HG02588 (cell line): ENCODE measurements around the gene KIF19.

Source experiments
- ATAC-seq: cut with Tn5 transposase; IDR thresholded peaks from one replicate; pipeline ENCODE4 v1.9.1; 2021; ENCODE audit warnings: mild to moderate bottlenecking, moderate library complexity; ENCODE audit not compliant: unreplicated experiment

KIF19 gene

GRCh38 chr17:74336307-74336706 lies 10.3 kb downstream of the KIF19 start:
- no peak for ATAC-seq

- ATAC-seq, result no peak
Observed at GRCh38 chr17:74337834-74338500, 11.9 kb downstream of the KIF19 start.

GRCh38 chr17:74339537-74340195 lies 13.6 kb downstream of the KIF19 start:
- no peak for ATAC-seq

DNA sequence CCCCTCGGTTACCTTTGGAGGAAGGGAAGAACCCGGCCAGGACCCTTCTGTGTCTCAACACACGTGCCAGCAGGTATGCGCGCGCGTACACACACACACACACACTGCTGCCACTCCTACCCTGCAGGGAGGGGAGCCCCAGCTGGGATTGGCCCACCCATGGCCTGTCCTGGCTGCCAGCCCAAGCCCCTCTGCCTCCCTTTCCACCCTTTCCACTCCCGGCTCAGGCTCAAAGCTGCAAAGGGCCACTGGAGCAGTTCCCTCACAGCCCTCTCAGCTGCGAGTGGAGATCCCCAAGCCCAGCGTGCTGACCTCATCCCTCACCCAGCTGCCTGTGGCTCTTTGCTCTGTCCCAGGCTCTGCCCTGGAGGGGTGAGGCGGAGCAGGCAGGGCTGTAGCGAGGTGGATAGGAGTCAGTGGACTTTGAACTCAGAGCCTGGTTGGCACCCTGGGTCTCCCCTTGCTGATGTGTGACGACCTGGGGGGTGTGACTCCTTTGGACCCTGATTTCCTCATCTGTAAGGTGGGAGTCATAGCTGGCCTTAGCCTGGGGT lies 14.5 kb downstream of the KIF19 start:
- ATAC-seq, result no peak

DNA sequence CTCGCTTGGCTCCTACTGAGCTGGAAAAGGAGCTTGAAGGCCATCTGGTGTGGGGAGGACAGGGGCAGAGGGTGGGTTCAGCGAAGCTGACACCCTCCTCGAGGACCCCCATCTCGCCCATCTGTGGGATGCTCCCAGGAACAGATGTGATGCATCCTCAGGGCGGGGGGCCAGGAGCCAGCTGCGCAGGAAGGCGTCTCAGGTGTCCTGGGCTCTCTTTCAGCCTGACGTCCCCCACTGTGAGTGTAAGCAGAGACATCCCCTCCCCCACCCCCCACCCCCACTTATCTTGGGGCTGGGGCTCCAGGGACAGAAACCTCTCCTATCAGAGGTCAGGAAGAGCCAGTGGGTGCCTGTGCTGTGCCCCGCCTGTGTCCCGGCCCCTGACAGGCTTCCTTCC lies 16.2 kb downstream of the KIF19 start:
- no peak for ATAC-seq

DNA sequence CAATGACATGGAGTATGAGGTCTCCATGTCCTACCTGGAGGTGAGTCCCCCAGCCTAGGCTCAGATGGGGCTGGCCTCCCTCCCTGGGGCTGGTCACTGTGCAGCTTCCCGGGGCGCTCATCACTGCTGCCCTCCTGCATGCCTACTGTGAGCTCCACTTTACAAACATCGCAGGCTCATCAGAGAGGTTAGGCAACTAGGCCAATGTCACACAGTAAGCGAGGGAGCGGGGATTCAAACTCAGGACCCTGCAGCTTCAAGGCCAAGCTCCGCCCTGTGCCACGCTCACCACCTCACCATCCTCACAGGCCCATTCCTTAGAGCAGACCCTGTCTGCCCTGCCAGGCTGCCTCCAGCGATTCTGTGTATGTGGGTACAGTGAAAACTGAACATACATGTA lies 17.1 kb downstream of the KIF19 start:
- ATAC-seq, result no peak

DNA sequence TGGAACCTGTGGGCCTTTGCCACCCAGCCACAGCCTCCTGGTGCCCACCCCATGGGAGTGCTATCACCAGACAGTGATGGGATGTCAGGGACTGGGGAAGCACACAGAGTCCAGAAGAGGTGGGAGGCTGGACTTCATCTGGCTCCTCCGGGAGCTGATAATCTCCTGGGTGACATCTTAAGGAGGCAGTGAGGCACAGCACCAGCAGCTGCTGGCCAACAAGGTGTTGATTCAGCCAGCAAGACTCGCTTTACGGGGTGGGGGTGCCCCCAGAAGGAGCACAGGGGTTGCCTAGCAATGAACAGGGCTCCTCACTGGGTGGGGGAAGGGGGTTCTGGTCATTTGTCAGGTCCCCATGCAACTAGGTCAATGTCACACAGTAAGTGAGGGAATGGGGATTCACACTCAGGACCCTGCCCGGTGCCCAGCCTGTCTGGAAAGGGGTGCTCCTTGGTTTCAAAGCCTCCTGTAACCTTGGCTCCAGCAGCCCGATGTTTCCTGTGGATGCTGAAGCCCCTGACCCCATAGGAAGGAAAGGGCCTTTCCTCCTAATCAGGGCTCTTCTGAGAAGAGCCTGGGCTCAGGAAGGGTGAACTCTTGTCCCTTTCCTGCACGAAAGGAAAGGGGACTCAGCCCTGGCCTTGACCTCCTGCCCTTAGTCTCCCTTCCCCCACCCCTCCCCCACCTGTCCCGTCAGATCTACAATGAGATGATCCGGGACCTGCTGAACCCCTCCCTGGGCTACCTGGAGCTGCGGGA lies 17.7 kb downstream of the KIF19 start:
- ATAC-seq, result no peak

DNA sequence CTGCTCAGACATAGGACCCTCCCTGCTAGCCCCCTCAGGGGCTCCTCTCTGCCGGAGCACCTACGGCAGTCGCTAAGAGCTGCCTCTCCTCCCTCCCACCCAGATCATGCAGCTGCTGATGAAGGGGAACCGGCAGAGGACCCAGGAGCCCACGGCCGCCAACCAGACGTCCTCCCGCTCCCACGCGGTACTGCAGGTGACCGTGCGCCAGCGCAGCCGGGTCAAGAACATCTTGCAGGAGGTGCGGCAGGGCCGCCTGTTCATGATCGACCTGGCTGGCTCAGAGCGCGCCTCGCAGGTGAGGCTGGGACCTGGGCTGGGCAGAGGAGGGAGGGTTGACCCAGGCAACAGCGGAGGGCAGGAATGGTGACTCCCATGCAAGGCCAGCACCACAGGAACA lies 18.6 kb downstream of the KIF19 start:
- no peak for ATAC-seq

DNA sequence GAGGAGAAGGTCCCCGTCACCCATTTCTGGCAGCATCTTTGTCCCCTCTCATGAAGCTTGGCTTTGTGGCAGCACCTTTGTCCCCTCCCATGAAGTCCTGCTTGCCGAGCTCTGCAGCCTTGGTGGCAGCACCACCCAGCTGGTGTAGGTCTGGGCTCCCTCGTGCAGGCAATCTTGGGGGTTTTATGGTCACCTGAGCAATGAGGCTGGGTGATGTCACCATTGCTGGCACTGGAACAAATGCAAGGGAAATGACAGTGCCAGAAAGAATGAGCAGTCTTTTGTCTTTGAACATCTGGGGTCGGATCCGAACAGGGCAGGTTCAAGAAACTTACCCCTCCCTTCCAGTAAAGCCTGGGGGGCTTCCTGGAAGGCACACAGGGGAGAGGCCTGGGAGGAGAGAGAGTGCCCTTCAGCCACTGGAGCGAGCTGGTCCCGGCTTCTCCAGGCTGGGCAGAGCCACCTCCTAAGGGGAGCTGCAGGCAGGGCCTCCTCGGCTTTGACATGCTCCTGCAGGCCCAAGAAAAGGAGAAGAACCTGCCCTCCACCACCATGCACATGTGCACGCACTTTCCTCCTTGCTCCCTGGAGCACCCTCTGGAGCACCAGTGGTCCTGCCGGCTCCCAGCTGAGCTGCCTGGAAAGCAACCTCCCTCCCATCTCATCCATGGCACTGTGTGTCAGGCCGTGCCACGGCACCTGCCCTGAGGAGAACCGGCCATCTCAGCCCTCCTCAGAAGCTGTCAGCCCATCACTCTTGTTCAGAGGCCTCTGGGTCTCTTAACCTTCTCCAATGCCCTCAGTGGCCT lies 19.6 kb downstream of the KIF19 start:
- no peak for ATAC-seq

GRCh38 chr17:74347646-74348045 lies 21.6 kb downstream of the KIF19 start:
- no peak for ATAC-seq

DNA sequence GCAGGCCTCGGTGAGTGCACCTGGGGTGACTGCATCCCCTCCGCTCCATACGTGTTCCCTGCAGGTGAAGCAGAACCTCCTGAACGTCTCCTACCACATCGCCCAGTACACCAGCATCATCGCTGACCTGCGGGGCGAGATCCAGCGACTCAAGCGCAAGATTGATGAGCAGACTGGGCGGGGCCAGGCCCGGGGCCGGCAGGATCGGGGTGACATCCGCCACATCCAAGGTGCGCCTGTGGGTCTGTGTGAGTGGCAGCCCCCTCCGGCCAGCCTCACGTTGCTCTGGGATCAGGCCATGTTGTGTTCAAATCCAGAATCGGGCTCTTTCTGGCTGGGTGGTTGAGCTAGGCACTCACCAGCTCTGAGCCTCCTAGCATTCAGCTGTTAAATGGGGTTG lies 23.1 kb downstream of the KIF19 start:
- ATAC-seq, result no peak

DNA sequence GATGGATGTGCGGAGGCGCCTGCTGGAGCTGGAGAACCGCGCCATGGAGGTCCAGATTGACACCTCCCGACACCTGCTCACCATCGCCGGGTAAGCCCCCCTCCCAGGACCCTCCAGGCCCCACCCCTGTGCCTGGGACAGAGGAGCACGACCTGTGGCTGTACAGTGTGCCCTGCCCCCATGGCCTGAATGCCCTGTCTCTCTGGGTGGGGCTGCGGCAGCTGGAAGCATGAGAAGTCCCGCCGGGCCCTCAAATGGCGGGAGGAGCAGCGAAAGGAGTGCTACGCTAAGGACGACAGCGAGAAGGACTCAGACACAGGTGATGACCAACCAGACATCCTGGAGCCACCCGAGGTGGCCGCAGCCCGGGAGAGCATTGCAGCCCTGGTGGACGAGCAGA lies 24.5 kb downstream of the KIF19 start:
- ATAC-seq, result no peak

- ATAC-seq, result no peak
Observed at GRCh38 chr17:74351552-74352210, 25.7 kb downstream of the KIF19 start.

GRCh38 chr17:74353446-74354060 lies 27.5 kb downstream of the KIF19 start:
- ATAC-seq, result no peak

GRCh38 chr17:74354123-74354522 lies 28.1 kb downstream of the KIF19 start:
- ATAC-seq, result no peak

DNA sequence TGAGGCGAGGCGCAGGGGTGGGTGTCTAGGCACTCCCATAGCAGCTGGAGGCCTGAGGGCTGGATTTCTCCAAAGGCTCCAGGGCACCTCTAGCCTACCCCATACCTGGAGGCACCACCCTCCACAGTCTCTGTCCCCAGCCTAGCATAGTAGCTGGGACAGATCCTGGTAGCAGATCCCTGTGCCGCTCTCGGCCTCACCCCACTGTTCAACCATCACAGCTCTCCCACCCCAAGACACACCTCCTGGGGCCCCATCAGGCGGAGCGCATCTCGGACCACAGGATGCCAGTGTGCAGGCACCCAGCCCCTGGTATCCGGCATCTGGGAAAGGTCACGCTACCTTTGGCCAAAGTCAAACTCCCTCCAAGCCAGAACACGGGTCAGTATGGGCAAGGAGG lies 28.5 kb downstream of the KIF19 start:
- ATAC-seq, result no peak

DNA sequence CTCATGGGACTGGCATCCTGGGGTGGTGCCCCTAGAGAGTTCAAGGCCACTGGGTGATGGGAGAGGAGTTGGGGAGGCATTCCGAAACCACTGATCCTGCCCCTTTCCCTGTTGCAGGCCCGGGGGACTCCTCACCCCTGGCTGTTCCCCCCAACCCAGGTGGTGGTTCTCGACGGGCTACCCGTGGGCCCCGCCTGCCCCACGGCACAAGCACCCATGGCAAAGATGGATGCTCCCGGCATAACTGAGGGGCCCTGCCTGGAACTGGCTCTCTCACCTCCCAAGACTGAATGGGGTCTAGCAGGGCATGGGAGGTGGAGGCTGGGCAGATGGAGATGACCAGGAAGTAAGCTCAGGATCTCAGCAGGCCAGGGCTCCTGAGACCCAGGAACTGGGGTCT lies 29.0 kb downstream of the KIF19 start:
- ATAC-seq, result no peak

GRCh38 chr17:74356646-74357465 lies 30.8 kb downstream of the KIF19 start:
- no peak for ATAC-seq

GRCh38 chr17:74357466-74357809 lies 31.4 kb downstream of the KIF19 start:
- no peak for ATAC-seq
